CD4-positive, alpha-beta T cell treated with Interleukin-17A for 1 hour (primary cell): ENCODE measurements around the gene MAN2A1.
"Not testable (repeated sequence)": the region's sequence is repeated elsewhere in the genome, so short reads cannot be mapped to it uniquely, and the experiment has no call there.

Experiments
- DNase-seq: peaks from one replicate; pipeline ENCODE4 v3.0.0-alpha.2; 2020

Gene MAN2A1

GRCh38 chr5:109876941-109877669, 187.4 kb downstream of the MAN2A1 start:
- no peak for DNase-seq

- DNase-seq: no peak
Observed at GRCh38 chr5:109877670-109878045, 187.9 kb downstream of the MAN2A1 start.

- DNase-seq: no peak
Observed at GRCh38 chr5:109878887-109879286, 189.2 kb downstream of the MAN2A1 start.

GRCh38 chr5:109880907-109881685, 191.4 kb downstream of the MAN2A1 start:
- DNase-seq: no peak

GRCh38 chr5:109882546-109882945, 192.8 kb downstream of the MAN2A1 start:
- no peak for DNase-seq

GRCh38 chr5:109884676-109885075, 194.9 kb downstream of the MAN2A1 start:
- DNase-seq: no peak

GRCh38 chr5:109885205-109885604, 195.5 kb downstream of the MAN2A1 start:
- DNase-seq: no peak

- DNase-seq: no peak
Observed at GRCh38 chr5:109888989-109889388, 199.3 kb downstream of the MAN2A1 start.

- DNase-seq: not testable (repeated sequence)
Observed at GRCh38 chr5:109893271-109893670, 203.5 kb downstream of the MAN2A1 start.

GRCh38 chr5:109898269-109899162, 208.8 kb downstream of the MAN2A1 start:
- DNase-seq: no peak

GRCh38 chr5:109899163-109899535, 209.4 kb downstream of the MAN2A1 start:
- no peak for DNase-seq

- DNase-seq: no peak
Observed at GRCh38 chr5:109900461-109900860, 210.7 kb downstream of the MAN2A1 start.

GRCh38 chr5:109900911-109901627, 211.3 kb downstream of the MAN2A1 start:
- no peak for DNase-seq

GRCh38 chr5:109901628-109901981, 211.9 kb downstream of the MAN2A1 start:
- no peak for DNase-seq

- no peak for DNase-seq
Observed at GRCh38 chr5:109903061-109903460, 213.3 kb downstream of the MAN2A1 start.

GRCh38 chr5:109905906-109906305, 216.2 kb downstream of the MAN2A1 start:
- DNase-seq: no peak

GRCh38 chr5:109907189-109907588, 217.5 kb downstream of the MAN2A1 start:
- DNase-seq: no peak

GRCh38 chr5:109907731-109908130, 218.0 kb downstream of the MAN2A1 start:
- DNase-seq: no peak

- DNase-seq: no peak
Observed at GRCh38 chr5:109908366-109908765, 218.6 kb downstream of the MAN2A1 start.

- DNase-seq: no peak
Observed at GRCh38 chr5:109910874-109911273, 221.1 kb downstream of the MAN2A1 start.

- DNase-seq: no peak
Observed at GRCh38 chr5:109911731-109912130, 222.0 kb downstream of the MAN2A1 start.

- DNase-seq: no peak
Observed at GRCh38 chr5:109914906-109915305, 225.2 kb downstream of the MAN2A1 start.
